WI38 (cell line): ENCODE measurements around the gene HIPK2.

Experiments
- H3K4me3 ChIP-seq: 2 replicates; pipeline ENCODE4 v1.5.1; 2011; ENCODE audit warnings: low read depth, mild to moderate bottlenecking, control low read depth, low read length
- TF ChIP-seq, protein P1 (sequence below): IDR thresholded peaks from 2 replicates; pipeline ENCODE4 v1.5.1; 2012; ENCODE audit warnings: low read depth, mild to moderate bottlenecking, control low read depth, low read length

The HIPK2 gene

DNA sequence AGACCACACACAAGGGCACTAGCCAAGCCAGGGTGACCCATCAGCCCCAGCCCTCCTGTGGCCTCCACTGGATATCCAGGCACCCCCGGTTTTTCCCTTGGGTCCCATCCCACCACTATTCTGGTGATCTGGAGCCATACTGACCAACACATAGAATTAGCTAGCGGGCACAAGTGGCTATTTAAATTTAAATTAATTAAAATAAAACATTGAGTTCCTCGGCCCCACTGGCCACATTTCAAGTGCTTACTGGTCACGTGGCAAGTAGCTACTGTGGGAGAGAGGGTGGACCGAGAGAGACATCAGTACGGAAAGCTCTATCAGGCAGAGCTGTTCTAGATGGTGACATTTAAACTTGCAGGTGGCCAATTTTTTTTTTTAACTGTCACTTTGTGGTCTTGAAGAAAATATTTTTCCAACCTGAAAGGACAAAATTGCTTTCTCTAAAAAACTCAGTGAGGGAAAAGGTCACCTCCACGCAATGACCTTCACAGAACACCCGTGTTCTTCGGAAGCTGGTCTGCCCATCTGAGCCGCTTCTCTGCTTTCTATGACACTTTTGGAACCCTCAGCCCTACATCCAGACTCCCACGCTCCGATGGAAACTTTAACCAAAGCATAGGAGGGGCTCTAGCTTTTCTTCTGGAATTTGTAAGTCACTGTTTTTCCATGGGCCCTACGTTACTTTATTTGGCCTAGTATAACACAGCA is 30.0 kb downstream of the HIPK2 start:
- TF ChIP-seq, protein P1, sequence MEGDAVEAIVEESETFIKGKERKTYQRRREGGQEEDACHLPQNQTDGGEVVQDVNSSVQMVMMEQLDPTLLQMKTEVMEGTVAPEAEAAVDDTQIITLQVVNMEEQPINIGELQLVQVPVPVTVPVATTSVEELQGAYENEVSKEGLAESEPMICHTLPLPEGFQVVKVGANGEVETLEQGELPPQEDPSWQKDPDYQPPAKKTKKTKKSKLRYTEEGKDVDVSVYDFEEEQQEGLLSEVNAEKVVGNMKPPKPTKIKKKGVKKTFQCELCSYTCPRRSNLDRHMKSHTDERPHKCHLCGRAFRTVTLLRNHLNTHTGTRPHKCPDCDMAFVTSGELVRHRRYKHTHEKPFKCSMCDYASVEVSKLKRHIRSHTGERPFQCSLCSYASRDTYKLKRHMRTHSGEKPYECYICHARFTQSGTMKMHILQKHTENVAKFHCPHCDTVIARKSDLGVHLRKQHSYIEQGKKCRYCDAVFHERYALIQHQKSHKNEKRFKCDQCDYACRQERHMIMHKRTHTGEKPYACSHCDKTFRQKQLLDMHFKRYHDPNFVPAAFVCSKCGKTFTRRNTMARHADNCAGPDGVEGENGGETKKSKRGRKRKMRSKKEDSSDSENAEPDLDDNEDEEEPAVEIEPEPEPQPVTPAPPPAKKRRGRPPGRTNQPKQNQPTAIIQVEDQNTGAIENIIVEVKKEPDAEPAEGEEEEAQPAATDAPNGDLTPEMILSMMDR = no peak
- H3K4me3 ChIP-seq = no peak overlapping the region

DNA sequence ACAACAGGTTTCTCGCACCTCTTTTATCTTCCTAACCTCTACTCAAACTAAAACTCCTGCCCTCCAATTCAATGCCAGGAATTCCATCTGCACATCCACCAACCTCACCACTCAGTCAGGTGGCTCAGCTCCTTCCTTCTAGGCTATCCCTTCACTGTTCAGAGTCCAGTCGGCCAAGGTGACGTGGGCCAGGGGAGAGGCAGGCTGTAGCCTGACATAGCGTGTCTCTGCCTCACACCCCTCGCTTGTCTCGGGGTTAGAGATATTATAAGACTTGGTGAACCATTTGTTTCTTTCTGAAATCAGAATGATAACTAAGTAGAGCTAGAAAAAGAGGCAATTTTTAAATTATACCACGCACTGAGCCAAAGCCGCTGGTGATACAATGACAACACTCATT is 31.1 kb downstream of the HIPK2 start:
- H3K4me3 ChIP-seq = no peak overlapping the region

DNA sequence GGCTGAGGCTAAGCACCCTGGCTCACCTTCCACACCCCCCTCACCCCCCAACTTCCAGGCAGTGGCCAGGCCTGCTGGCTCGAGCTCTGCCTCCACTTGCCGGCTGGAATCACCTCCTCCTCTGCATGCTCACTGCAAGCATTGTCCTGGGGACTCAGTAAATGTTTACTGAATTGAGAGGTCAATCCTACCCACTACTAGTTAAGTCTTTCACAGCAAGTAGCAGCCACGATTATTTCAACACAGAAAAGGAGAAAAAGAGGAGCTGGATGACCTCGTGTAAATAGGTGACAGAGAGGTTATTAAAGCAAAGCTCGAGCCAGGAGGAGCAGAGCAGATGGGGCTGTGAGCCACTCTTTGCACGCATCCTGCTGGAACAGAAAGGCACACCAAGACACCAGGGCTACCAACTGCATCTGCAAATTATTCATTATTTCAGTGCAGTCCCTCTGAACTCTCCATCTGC is 32.1 kb downstream of the HIPK2 start:
- TF ChIP-seq, protein P1 = no peak
- H3K4me3 ChIP-seq = no peak overlapping the region

More for the DNA sequence above, 31.1 kb downstream of the HIPK2 start:
- TF ChIP-seq, protein P1 = no peak

DNA sequence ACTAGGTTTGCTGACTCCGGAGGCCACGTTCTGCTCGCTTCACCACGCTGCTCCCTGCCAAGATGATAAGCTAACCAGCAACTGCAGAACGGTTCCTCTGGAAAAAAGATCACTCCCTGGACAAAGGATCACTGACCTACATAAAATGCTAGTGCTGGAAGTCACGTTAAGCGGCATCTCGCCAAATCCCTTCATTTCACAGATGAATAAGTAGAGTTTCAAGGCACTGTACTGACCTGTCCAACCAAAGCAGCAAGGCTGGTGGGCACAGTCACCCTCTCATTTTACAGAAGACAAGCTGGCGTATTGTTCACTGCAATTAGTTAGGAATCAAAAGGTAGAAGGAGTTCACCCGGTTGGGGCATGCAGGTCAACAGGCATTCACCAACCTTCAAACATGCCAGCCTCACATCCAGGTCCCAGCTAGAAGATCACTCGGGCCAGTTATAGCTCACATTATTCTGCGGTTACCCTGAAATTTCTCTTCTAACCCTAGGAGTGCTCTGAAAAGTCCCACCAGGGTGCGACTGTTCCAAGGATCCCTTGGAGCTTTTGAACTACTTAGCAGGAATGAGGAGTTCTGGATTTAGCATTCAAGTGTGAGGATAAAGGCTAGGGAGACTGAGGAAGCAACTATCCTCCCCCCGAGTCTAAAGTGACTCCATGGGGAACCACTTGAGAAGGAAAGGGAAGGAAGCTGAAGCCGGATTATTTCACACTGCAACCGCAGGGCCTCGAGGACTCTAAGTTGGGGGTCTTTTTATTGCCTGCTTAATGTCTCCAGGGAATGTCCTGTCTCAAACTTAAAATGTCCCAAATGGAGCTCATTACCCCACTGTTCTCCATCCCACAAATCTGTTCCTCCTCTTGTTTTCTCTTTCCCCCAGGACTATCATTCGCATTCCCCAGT is 32.8 kb downstream of the HIPK2 start:
- TF ChIP-seq, protein P1 = no peak
- no peak overlapping the region for H3K4me3 ChIP-seq

DNA sequence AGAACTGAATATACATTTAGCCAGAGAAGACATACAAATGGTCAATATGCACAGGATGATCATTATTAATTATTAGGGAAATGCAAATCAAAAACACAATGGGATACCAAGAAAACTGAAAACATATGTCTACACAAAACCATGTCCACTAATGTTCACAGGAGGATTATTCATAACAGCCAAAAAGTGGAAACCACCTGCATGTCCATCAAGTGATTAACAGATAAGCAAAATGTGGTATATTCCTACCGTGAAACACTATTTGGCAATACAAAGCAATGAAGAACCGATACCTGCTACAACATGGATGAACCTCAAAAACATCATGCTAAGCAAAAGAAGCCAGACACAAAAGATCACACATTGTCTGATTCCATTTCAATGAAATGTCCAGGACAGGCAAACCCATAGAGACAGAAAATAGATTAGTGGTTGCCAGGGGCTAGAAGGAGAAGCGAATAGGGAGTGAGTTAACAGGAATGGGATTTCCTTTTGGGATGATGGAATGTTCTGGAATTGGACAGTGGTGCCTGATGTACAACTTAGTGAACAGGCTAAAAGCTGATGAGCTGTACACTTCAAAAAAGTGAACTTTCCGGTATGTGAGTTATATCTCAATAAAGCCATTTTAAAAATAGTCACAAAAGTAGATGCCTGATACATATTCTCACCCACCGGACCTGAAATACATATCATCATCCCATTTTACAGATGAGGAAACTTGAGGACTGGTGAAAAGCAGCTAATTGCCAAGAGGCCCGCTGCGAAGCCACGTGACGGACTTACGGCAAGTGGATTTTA is 33.6 kb downstream of the HIPK2 start:
- H3K4me3 ChIP-seq = no peak overlapping the region
- TF ChIP-seq, protein P1 = no peak

DNA sequence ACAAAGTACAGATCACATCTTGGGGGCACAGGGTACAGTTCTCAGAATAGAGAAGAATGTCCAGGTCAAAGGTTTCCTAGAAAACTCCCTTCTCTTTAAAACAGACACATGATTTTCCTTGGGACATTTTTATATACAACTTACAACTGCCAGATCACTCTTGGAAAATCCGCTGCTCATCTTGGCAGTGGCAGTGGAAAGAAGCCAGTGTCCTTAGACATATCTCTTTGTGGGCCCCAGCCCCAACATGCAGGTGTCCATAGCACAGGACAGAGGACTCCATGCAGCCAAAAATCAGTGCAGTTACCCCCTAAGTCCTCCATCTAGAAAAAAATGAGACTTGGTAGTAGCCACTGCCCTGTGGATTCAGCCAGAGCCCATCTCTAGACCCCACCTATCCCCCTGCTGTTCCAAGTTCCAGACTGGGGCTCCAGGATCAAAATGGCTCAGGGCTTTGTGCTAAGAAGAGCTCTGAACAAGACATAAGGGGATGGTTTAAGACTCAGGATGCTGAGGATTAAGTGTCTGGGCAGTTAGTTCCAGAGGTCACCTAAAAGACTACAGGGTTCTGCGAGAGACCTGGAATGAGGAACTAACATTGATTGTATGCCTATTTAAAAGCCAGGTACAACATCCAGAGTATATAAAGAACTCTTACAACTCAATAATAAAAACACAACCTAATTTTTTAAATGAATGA is 34.4 kb downstream of the HIPK2 start:
- TF ChIP-seq, protein P1 = no peak
- no peak overlapping the region for H3K4me3 ChIP-seq
